ENCODE results near the gene CLCN1.
A peak's percentile ranks its signal among the peaks of the same experiment; 100 is the strongest.
"Not testable (repeated sequence)": the region's sequence is repeated elsewhere in the genome, so short reads cannot be mapped to it uniquely, and the experiment has no call there.

The CLCN1 gene

DNA sequence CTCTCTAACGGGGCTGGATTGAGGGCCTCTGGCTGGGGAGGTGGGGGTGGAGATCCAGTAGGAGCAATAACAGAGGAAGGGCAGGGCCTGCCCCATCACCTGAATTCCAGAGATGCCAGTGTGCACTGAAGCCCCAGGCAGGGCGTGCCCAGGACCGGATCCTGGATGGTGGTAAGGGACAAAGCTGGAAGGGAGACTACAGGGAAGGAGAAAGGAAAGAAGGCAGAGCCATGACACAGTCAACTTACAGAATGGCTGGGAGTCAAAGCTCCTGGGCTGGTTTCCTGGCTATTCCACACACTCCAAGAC lies 30.5 kb upstream of the CLCN1 start:
- H3K9me3 ChIP-seq (ENCODE audit: low read length), result no peaks in the 10 kb centered on the region
- peaks cover 21% of the 10 kb centered on the region for H3K4me1 ChIP-seq (ENCODE audit: insufficient read depth, low read length)
- no peaks in the 10 kb centered on the region for H3K27me3 ChIP-seq (ENCODE audit: control insufficient read depth in 1 of 2, insufficient read depth in 2 of 2, low read length in 2 of 2)
- no peak overlapping the region for H3K27ac ChIP-seq (ENCODE audit: low read depth, low read length)
- H3K9ac ChIP-seq (ENCODE audit: low read length), result no peak overlapping the region
- H3K36me3 ChIP-seq (ENCODE audit: insufficient read depth, low read length), result no peaks in the 10 kb centered on the region
- H3K4me3 ChIP-seq (ENCODE audit: low read depth in 1 of 2, low read length in 2 of 2), result no peak overlapping the region

DNA sequence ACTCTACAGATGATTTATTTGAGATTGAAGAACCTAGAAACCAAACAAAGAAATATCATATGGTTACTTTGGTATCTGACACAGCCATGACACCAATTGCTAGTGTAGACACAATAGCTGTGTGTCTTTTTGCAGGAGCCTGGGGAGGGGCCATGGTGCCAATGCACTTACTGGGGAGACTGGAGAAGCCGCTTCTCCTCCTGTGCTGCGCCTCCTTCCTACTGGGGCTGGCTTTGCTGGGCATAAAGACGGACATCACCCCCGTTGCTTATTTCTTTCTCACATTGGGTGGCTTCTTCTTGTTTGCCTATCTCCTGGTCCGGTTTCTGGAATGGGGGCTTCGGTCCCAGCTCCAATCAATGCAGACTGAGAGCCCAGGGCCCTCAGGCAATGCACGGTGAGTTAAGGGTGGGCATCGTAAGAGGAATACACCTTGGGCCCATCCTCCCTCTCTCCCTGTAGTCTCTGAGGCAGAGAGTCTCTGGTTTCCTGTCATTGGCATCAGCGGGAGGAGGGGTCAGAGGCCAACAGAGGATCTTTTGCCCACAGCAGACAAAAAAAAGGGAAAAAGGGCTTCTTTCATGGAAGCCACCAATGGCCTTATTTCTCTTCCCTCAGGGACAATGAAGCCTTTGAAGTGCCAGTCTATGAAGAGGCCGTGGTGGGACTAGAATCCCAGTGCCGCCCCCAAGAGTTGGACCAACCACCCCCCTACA lies 29.9 kb upstream of the CLCN1 start:
- no peak overlapping the region for H3K4me3 ChIP-seq (ENCODE audit: low read depth in 1 of 2, low read length in 2 of 2)
- no peaks in the 10 kb centered on the region for H3K9me3 ChIP-seq (ENCODE audit: low read length)
- H3K4me1 ChIP-seq (ENCODE audit: insufficient read depth, low read length), result peaks cover 24% of the 10 kb centered on the region
- H3K27me3 ChIP-seq (ENCODE audit: control insufficient read depth in 1 of 2, insufficient read depth in 2 of 2, low read length in 2 of 2), result no peaks in the 10 kb centered on the region
- no peak overlapping the region for H3K27ac ChIP-seq (ENCODE audit: low read depth, low read length)
- no peak overlapping the region for H3K9ac ChIP-seq (ENCODE audit: low read length)
- H3K36me3 ChIP-seq (ENCODE audit: insufficient read depth, low read length), result no peaks in the 10 kb centered on the region

DNA sequence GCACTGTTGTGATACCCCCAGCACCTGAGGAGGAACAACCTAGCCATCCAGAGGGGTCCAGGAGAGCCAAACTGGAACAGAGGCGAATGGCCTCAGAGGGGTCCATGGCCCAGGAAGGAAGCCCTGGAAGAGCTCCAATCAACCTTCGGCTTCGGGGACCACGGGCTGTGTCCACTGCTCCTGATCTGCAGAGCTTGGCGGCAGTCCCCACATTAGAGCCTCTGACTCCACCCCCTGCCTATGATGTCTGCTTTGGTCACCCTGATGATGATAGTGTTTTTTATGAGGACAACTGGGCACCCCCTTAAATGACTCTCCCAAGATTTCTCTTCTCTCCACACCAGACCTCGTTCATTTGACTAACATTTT lies 29.4 kb upstream of the CLCN1 start:
- no peaks in the 10 kb centered on the region for H3K27me3 ChIP-seq (ENCODE audit: control insufficient read depth in 1 of 2, insufficient read depth in 2 of 2, low read length in 2 of 2)
- H3K36me3 ChIP-seq (ENCODE audit: insufficient read depth, low read length), result no peaks in the 10 kb centered on the region
- H3K4me1 ChIP-seq (ENCODE audit: insufficient read depth, low read length), result peaks cover 24% of the 10 kb centered on the region
- no peak overlapping the region for H3K9ac ChIP-seq (ENCODE audit: low read length)
- no peaks in the 10 kb centered on the region for H3K9me3 ChIP-seq (ENCODE audit: low read length)
- H3K27ac ChIP-seq (ENCODE audit: low read depth, low read length), result no peak overlapping the region
- H3K4me3 ChIP-seq (ENCODE audit: low read depth in 1 of 2, low read length in 2 of 2), result no peak overlapping the region

DNA sequence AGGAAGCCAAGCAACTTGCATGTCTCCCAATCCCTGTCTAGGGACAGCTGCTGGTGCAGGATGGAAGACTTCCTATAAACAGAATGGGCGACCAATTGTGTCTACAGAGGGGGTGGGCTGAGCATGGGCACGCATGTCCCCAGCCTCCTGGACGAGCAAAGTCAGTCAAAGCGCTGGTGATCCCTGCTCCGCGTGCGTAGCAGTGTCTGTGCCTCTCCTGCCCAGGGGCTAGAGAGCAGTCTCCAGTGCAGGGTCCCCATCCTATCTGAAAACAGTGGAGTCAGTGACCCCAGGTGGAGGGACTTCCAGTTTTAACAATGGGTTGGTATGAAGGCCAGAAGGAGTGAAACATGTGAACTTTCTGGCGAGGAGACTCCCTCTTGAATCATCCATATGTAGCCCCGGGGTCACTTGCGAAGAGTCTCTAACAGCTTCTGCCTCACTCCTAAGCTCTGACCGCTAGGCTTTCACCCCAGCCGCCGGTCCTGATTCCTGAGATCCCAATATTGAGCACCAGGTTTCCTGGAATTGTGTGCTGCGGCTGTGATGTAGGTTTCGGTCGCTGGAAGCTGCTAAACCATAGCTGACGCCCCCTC lies 28.5 kb upstream of the CLCN1 start:
- Histone ChIP-seq H3K9ac (ENCODE audit: low read length) (no peak overlapping the region), H3K9me3 (ENCODE audit: low read length) (no peaks in the 10 kb centered on the region), H3K27ac (ENCODE audit: low read depth, low read length) (peak overlapping the region; percentile 77), H3K4me3 (ENCODE audit: low read depth in 1 of 2, low read length in 2 of 2) (peak overlapping the region; percentile 15 to 43), H3K36me3 (ENCODE audit: insufficient read depth, low read length) (peaks cover 5% of the 10 kb centered on the region), H3K27me3 (ENCODE audit: control insufficient read depth in 1 of 2, insufficient read depth in 2 of 2, low read length in 2 of 2) (no peaks in the 10 kb centered on the region), H3K4me1 (ENCODE audit: insufficient read depth, low read length) (peaks cover 24% of the 10 kb centered on the region)

DNA sequence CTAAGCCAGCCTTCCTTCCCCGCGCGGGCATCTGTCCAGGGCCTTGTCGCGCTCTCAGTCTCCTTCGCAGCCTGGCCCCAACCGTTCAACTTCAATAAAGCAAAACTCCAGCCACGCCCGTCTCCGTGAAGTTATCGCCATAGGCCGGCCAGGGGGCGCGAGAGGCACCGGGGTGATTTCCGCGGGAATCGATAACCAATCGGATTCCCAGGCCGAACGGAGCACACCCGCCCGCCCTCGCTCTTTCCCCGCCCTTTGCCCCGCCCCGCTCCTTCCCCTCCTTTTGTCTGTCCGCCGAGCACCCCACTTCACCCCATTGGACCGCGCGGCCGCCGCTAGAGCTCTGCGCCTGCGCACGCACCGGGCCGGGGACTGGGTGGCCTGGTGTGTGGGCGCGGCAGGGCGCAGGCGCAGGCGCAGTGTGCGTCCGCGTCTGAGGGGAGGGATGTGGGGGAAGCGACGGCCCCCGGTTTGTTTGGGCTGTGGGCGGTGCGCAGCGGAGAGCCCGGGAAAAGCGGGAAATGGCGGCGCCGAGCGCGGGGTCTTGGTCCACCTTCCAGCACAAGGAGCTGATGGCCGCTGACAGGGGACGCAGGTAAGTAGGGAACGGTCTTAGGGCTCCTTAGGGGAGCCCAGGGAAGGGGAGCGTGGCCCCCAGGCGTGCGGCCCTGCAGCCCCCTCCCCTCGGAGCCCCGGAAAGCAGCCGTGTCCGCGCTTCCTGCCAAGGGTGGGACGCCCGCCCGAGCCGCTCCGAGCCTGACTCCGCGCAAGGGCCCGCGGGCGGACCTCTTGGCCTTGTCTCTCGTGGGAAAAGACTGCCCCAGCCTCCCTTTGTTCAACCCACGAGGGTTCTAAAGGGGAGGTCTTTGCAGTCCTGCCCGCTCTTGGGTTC lies 27.7 kb upstream of the CLCN1 start, which contains the start of gene CASP2:
CASP2 (plus strand) TSS at position 417 of the 892 bp plus-strand sequence; CDS start at position 522, 105 bp downstream.
- Histone ChIP-seq H3K9ac (ENCODE audit: low read length) (peak within 1 kb of the TSS; percentile 50), H3K4me1 (ENCODE audit: insufficient read depth, low read length) (peaks cover 24% of the 10 kb centered on the region), H3K9me3 (ENCODE audit: low read length) (no peaks in the 10 kb centered on the region), H3K27me3 (ENCODE audit: control insufficient read depth in 1 of 2, insufficient read depth in 2 of 2, low read length in 2 of 2) (no peaks in the 10 kb centered on the region), H3K36me3 (ENCODE audit: insufficient read depth, low read length) (peaks cover 10% of the 10 kb centered on the region), H3K4me3 (ENCODE audit: low read depth in 1 of 2, low read length in 2 of 2) (peak within 1 kb of the TSS; percentile 71 to 90), H3K27ac (ENCODE audit: low read depth, low read length) (peak within 1 kb of the TSS; percentile 77)

DNA sequence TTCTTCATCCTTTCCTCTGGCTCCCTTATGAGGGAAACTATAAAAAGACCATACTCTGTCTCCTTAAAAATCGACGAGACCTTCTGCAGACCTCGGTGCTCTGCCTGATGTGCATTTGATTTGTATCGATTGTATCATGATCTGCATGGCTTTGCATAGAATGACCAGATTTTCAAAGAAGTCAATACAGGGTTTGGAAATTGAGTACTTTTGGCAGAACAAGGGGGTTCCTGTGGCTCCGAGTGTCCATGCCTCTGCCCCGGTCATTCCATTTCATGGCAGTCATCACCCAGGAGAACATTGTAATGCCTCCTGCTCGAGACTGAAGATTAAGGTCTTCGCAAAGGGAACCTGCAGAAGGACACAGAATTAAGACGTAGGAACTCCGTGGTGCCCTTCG lies 27.1 kb upstream of the CLCN1 start:
- peaks cover 24% of the 10 kb centered on the region for H3K4me1 ChIP-seq (ENCODE audit: insufficient read depth, low read length)
- peak overlapping the region; percentile 74 for H3K27ac ChIP-seq (ENCODE audit: low read depth, low read length)
- H3K36me3 ChIP-seq (ENCODE audit: insufficient read depth, low read length), result peaks cover 17% of the 10 kb centered on the region
- no peaks in the 10 kb centered on the region for H3K9me3 ChIP-seq (ENCODE audit: low read length)
- no peaks in the 10 kb centered on the region for H3K27me3 ChIP-seq (ENCODE audit: control insufficient read depth in 1 of 2, insufficient read depth in 2 of 2, low read length in 2 of 2)
- H3K4me3 ChIP-seq (ENCODE audit: low read depth in 1 of 2, low read length in 2 of 2), result peak overlapping the region; percentile 71 to 90
- H3K9ac ChIP-seq (ENCODE audit: low read length), result peak overlapping the region; percentile 50

DNA sequence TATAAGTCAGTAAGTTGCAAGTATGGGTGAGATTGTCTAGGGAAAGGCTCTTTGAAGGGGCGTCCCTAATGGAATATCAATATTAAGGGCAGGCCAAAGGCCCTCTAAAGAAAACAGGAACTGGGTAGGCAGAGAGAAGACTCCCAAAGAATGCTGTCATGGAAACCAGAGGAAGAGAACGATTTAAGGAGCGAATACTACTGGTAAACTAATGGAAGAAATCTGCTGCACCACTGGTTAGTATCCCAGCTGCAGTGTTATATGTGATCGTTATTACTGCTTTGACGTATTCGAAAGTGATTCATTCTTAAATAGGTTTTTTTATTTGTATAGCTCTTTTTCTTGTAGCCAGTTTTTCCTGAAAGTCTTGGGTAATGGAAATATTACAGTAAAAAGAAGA lies 26.5 kb upstream of the CLCN1 start:
- Histone ChIP-seq H3K9me3 (ENCODE audit: low read length) (no peaks in the 10 kb centered on the region), H3K27ac (ENCODE audit: low read depth, low read length) (peak overlapping the region; percentile 74), H3K9ac (ENCODE audit: low read length) (no peak overlapping the region), H3K4me3 (ENCODE audit: low read depth in 1 of 2, low read length in 2 of 2) (peak overlapping the region; percentile 71 to 90), H3K27me3 (ENCODE audit: control insufficient read depth in 1 of 2, insufficient read depth in 2 of 2, low read length in 2 of 2) (no peaks in the 10 kb centered on the region), H3K4me1 (ENCODE audit: insufficient read depth, low read length) (peaks cover 24% of the 10 kb centered on the region), H3K36me3 (ENCODE audit: insufficient read depth, low read length) (peaks cover 23% of the 10 kb centered on the region)

DNA sequence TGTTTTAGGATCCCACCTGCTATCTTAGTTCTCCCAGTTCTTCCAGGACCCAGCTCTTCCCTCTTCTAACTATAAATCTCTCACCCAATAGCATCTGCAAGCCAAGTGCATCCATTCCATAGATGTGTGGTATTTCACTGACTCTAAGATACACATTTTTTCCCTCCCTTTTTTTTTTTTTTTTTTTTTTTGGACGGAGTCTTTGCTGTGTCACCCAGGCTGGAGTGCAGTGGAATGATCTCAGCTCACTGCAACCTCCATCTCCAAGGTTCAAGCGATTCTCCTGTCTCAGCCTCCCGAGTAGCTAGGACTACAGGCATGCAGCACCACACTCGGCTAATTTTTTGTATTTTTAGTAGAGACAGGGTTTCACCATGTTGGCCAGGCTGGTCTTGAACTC lies 26.0 kb upstream of the CLCN1 start:
- Histone ChIP-seq H3K36me3 (ENCODE audit: insufficient read depth, low read length) (peaks cover 27% of the 10 kb centered on the region), H3K4me3 (ENCODE audit: low read depth in 1 of 2, low read length in 2 of 2) (peak overlapping the region in 1 of 2 donors; percentile 90), H3K4me1 (ENCODE audit: insufficient read depth, low read length) (peaks cover 24% of the 10 kb centered on the region)
- H3K27ac ChIP-seq (ENCODE audit: low read depth, low read length); H3K9ac ChIP-seq (ENCODE audit: low read length); H3K9me3 ChIP-seq (ENCODE audit: low read length); H3K27me3 ChIP-seq (ENCODE audit: control insufficient read depth in 1 of 2, insufficient read depth in 2 of 2, low read length in 2 of 2): not testable (repeated sequence)

DNA sequence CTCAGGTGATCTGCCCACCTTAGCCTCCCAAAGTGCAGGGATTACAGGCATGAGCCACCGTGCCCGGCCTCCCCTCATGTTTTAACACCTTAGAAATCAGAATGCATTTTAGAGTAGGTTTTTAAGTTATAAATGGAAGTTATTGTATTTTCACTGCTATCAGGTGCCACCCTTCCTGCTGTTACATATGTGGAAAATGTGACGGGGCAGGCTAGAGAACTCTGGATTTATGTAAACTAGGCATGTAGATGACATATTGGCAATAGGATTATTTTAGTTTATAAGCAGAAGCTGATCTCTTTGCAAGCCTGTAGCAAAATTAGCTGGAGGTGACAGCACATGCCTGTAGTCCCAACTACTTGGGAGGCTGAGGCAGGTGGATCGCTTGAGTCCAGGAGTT lies 25.6 kb upstream of the CLCN1 start:
- no peak overlapping the region for H3K9ac ChIP-seq (ENCODE audit: low read length)
- no peaks in the 10 kb centered on the region for H3K9me3 ChIP-seq (ENCODE audit: low read length)
- H3K27me3 ChIP-seq (ENCODE audit: control insufficient read depth in 1 of 2, insufficient read depth in 2 of 2, low read length in 2 of 2), result no peaks in the 10 kb centered on the region
- H3K27ac ChIP-seq (ENCODE audit: low read depth, low read length), result no peak overlapping the region
- H3K4me1 ChIP-seq (ENCODE audit: insufficient read depth, low read length), result peaks cover 24% of the 10 kb centered on the region
- peaks cover 31% of the 10 kb centered on the region for H3K36me3 ChIP-seq (ENCODE audit: insufficient read depth, low read length)
- H3K4me3 ChIP-seq (ENCODE audit: low read depth in 1 of 2, low read length in 2 of 2), result no peak overlapping the region

DNA sequence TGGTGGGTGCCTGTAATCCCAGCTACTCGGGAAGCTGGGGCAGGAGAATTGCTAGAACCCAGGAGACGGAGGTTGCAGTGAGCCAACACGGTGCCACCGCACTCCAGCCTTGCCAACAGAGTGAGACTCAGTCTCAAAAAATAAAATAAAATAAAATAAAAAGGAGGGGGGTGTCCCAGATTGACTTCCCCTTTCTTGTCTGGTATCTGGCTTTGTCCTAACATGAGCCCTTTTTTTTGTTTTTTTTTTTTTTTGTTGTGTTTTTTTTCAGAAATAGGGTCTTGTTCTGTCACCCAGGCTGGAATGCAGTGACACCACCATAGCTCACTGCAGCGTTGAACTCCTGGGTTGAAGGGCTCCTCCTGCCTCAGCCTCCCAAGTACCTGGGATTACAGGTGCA lies 23.0 kb upstream of the CLCN1 start:
- peaks cover 19% of the 10 kb centered on the region for H3K4me1 ChIP-seq (ENCODE audit: insufficient read depth, low read length)
- peaks cover 46% of the 10 kb centered on the region for H3K36me3 ChIP-seq (ENCODE audit: insufficient read depth, low read length)

DNA sequence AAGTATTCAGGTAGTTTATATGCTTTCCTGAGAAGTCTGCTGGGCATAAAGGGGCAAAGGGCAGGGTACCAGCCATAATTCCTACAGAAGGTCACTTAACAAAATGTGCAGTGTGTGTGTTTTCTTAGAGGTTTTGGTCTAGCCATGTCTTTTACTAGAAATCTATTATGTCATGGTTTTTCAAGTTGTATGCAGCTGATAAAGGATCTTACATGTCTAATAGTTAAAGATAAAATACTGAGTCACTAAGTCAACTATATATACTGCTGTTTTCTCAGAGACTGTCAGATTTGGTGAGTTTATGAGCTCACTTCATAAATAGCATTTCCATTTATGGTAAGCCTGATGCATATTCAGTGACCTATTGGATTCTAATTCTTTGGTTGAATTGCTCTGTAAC lies 20.0 kb upstream of the CLCN1 start:
- no peaks in the 10 kb centered on the region for H3K9me3 ChIP-seq (ENCODE audit: low read length)
- no peak overlapping the region for H3K4me3 ChIP-seq (ENCODE audit: low read depth in 1 of 2, low read length in 2 of 2)
- no peaks in the 10 kb centered on the region for H3K4me1 ChIP-seq (ENCODE audit: insufficient read depth, low read length)
- H3K27ac ChIP-seq (ENCODE audit: low read depth, low read length), result no peak overlapping the region
- H3K9ac ChIP-seq (ENCODE audit: low read length), result no peak overlapping the region
- H3K36me3 ChIP-seq (ENCODE audit: insufficient read depth, low read length), result peaks cover 72% of the 10 kb centered on the region
- H3K27me3 ChIP-seq (ENCODE audit: control insufficient read depth in 1 of 2, insufficient read depth in 2 of 2, low read length in 2 of 2), result no peaks in the 10 kb centered on the region

More for the DNA sequence above, 23.0 kb upstream of the CLCN1 start:
- no peaks in the 10 kb centered on the region for H3K27me3 ChIP-seq (ENCODE audit: control insufficient read depth in 1 of 2, insufficient read depth in 2 of 2, low read length in 2 of 2)
- no peak overlapping the region for H3K4me3 ChIP-seq (ENCODE audit: low read depth in 1 of 2, low read length in 2 of 2)
- no peak overlapping the region for H3K27ac ChIP-seq (ENCODE audit: low read depth, low read length)
- no peaks in the 10 kb centered on the region for H3K9me3 ChIP-seq (ENCODE audit: low read length)
- H3K9ac ChIP-seq (ENCODE audit: low read length), result no peak overlapping the region
